HG03342 (cell line): ENCODE measurements around the gene MIPEP.

ENCODE experiments used
- ATAC-seq: cut with Tn5 transposase; IDR thresholded peaks from one replicate; pipeline ENCODE4 v1.9.1; 2021; ENCODE audit warnings: mild to moderate bottlenecking, moderate library complexity; ENCODE audit not compliant: unreplicated experiment

Gene MIPEP

GRCh38 chr13:23688336-23688735, 200.9 kb downstream of the MIPEP start:
- no peak for ATAC-seq

GRCh38 chr13:23687614-23688013, 201.6 kb downstream of the MIPEP start:
- ATAC-seq = no peak

- no peak for ATAC-seq
Observed at GRCh38 chr13:23686948-23687347, 202.3 kb downstream of the MIPEP start.

- ATAC-seq = no peak
Observed at GRCh38 chr13:23685416-23685815, 203.8 kb downstream of the MIPEP start.

GRCh38 chr13:23684647-23685046, 204.6 kb downstream of the MIPEP start:
- ATAC-seq = no peak

GRCh38 chr13:23683084-23683483, 206.1 kb downstream of the MIPEP start:
- no peak for ATAC-seq

GRCh38 chr13:23680845-23681669, 208.1 kb downstream of the MIPEP start:
- no peak for ATAC-seq
